Activated CD4-positive, alpha-beta T cell treated with anti-CD3 and anti-CD28 coated beads, Interleukin-2, amount 50 U/mL, for 24 hours (primary cell): ENCODE measurements around the gene UGCG.

ENCODE experiments used
- DNase-seq, 2 donors: peaks; one replicate each; pipeline ENCODE4 v3.0.0-alpha.2; 2020; ENCODE audit warnings: low read depth in 1 of 2, low spot score in 1 of 2

Gene UGCG

GRCh38 chr9:111980398-111980797, 83.8 kb downstream of the UGCG start:
- DNase-seq = no peak

GRCh38 chr9:111983484-111983908, 86.9 kb downstream of the UGCG start:
- no peak for DNase-seq

- DNase-seq = no peak
Measured at GRCh38 chr9:111984086-111984802, 87.6 kb downstream of the UGCG start.
